ENCODE data around the gene SLC35F2.

DNA sequence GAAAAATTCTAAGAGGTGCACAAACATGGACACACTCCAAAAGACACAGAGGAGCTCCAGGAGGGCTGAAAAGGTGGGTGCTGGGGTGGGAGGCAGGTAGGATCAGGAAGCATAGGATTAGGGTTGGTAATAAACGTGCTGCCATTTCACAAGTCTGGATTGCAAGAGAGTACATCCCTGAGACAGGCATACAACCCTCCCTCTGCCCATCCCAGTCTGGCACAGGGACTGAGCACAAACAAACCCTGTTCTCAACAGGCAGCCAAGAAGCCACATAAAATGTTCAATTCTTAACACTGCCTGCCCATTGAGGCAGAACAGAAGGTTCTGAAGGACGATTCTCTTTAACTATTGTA lies 18.5 kb downstream of the SLC35F2 start:
- TF ChIP-seq POLR2A (IDR thresholded peaks at IDR 0.05) = no peak
- TF ChIP-seq, protein P1, sequence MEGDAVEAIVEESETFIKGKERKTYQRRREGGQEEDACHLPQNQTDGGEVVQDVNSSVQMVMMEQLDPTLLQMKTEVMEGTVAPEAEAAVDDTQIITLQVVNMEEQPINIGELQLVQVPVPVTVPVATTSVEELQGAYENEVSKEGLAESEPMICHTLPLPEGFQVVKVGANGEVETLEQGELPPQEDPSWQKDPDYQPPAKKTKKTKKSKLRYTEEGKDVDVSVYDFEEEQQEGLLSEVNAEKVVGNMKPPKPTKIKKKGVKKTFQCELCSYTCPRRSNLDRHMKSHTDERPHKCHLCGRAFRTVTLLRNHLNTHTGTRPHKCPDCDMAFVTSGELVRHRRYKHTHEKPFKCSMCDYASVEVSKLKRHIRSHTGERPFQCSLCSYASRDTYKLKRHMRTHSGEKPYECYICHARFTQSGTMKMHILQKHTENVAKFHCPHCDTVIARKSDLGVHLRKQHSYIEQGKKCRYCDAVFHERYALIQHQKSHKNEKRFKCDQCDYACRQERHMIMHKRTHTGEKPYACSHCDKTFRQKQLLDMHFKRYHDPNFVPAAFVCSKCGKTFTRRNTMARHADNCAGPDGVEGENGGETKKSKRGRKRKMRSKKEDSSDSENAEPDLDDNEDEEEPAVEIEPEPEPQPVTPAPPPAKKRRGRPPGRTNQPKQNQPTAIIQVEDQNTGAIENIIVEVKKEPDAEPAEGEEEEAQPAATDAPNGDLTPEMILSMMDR (IDR thresholded peaks at IDR 0.05) = no peak
- TF ChIP-seq POLR2AphosphoS5 (IDR thresholded peaks at IDR 0.05) = no peak

Measured in breast epithelium (tissue), 3 donors.